Activated CD4-positive, alpha-beta T cell treated with anti-CD3 and anti-CD28 coated beads, Interleukin-2, amount 50 U/mL, for 16 hours (primary cell): Measurements from ENCODE around the gene GMDS.
A peak's percentile ranks its signal among the peaks of the same experiment; 100 is the strongest.

Experiments used
- DNase-seq: peaks from one replicate; pipeline ENCODE4 v3.0.0-alpha.2; 2020

GMDS gene

GRCh38 chr6:2203264-2203663 lies 42.1 kb downstream of the GMDS start:
- no peak for DNase-seq

GRCh38 chr6:2197984-2198383 lies 47.4 kb downstream of the GMDS start:
- no peak for DNase-seq

GRCh38 chr6:2197177-2197671 lies 48.2 kb downstream of the GMDS start:
- DNase-seq = no peak

GRCh38 chr6:2196079-2196679 lies 49.2 kb downstream of the GMDS start:
- peak; percentile 49 for DNase-seq

GRCh38 chr6:2194643-2195042 lies 50.8 kb downstream of the GMDS start:
- no peak for DNase-seq

GRCh38 chr6:2193931-2194330 lies 51.5 kb downstream of the GMDS start:
- DNase-seq = no peak

- DNase-seq = no peak
Measured at GRCh38 chr6:2192976-2193375, 52.4 kb downstream of the GMDS start.

GRCh38 chr6:2191390-2191740 lies 54.0 kb downstream of the GMDS start:
- no peak for DNase-seq

- DNase-seq = no peak
Measured at GRCh38 chr6:2190661-2191389, 54.6 kb downstream of the GMDS start.

- DNase-seq = no peak
Measured at GRCh38 chr6:2188856-2189384, 56.5 kb downstream of the GMDS start.

- no peak for DNase-seq
Measured at GRCh38 chr6:2188397-2188796, 57.0 kb downstream of the GMDS start.

GRCh38 chr6:2187826-2188225 lies 57.6 kb downstream of the GMDS start:
- no peak for DNase-seq

GRCh38 chr6:2186516-2186915 lies 58.9 kb downstream of the GMDS start:
- DNase-seq = peak; percentile 66

- DNase-seq = no peak
Measured at GRCh38 chr6:2185466-2185865, 59.9 kb downstream of the GMDS start.

- no peak for DNase-seq
Measured at GRCh38 chr6:2184700-2185455, 60.5 kb downstream of the GMDS start.

GRCh38 chr6:2183752-2184151 lies 61.7 kb downstream of the GMDS start:
- no peak for DNase-seq

- no peak for DNase-seq
Measured at GRCh38 chr6:2183246-2183645, 62.2 kb downstream of the GMDS start.

GRCh38 chr6:2182251-2182650 lies 63.2 kb downstream of the GMDS start:
- DNase-seq = no peak

GRCh38 chr6:2181567-2181966 lies 63.8 kb downstream of the GMDS start:
- no peak for DNase-seq

- no peak for DNase-seq
Measured at GRCh38 chr6:2179950-2180349, 65.5 kb downstream of the GMDS start.

GRCh38 chr6:2179241-2179640 lies 66.2 kb downstream of the GMDS start:
- no peak for DNase-seq

GRCh38 chr6:2178125-2178524 lies 67.3 kb downstream of the GMDS start:
- DNase-seq = no peak

- no peak for DNase-seq
Measured at GRCh38 chr6:2175825-2176224, 69.6 kb downstream of the GMDS start.
